Measurements from ENCODE around the gene VWA2.

VWA2 gene

GRCh38 chr10:114274616-114275453 is 35.8 kb downstream of the VWA2 start:
- DNase-seq (ENCODE audit: low read depth) = no peak
- no peak for TF ChIP-seq CTCF (IDR thresholded peaks at IDR 0.05; ENCODE audit: low read length, missing control alignments)
- H3K4me3 ChIP-seq (replicated peaks; ENCODE audit: low read depth, low read length) = no peak overlapping the region

- TF ChIP-seq CTCF (IDR thresholded peaks at IDR 0.05; ENCODE audit: low read length, missing control alignments) = no peak
- DNase-seq (ENCODE audit: low read depth) = no peak
- no peak overlapping the region for H3K4me3 ChIP-seq (replicated peaks; ENCODE audit: low read depth, low read length)
Measured at GRCh38 chr10:114276066-114276465, 37.0 kb downstream of the VWA2 start.

GRCh38 chr10:114276671-114277070 is 37.6 kb downstream of the VWA2 start:
- no peak overlapping the region for H3K4me3 ChIP-seq (replicated peaks; ENCODE audit: low read depth, low read length)
- TF ChIP-seq CTCF (IDR thresholded peaks at IDR 0.05; ENCODE audit: low read length, missing control alignments) = no peak
- no peak for DNase-seq (ENCODE audit: low read depth)

- TF ChIP-seq CTCF (IDR thresholded peaks at IDR 0.05; ENCODE audit: low read length, missing control alignments) = no peak
- no peak for DNase-seq (ENCODE audit: low read depth)
- no peak overlapping the region for H3K4me3 ChIP-seq (replicated peaks; ENCODE audit: low read depth, low read length)
Measured at GRCh38 chr10:114278140-114278883, 39.3 kb downstream of the VWA2 start.

GRCh38 chr10:114278884-114279191 is 39.8 kb downstream of the VWA2 start:
- no peak overlapping the region for H3K4me3 ChIP-seq (replicated peaks; ENCODE audit: low read depth, low read length)
- DNase-seq (ENCODE audit: low read depth) = no peak

GRCh38 chr10:114279289-114279688 is 40.2 kb downstream of the VWA2 start:
- no peak for TF ChIP-seq CTCF (IDR thresholded peaks at IDR 0.05; ENCODE audit: low read length, missing control alignments)
- DNase-seq (ENCODE audit: low read depth) = no peak
- H3K4me3 ChIP-seq (replicated peaks; ENCODE audit: low read depth, low read length) = no peak overlapping the region

More at GRCh38 chr10:114278884-114279191, 39.8 kb downstream of the VWA2 start:
- no peak for TF ChIP-seq CTCF (IDR thresholded peaks at IDR 0.05; ENCODE audit: low read length, missing control alignments)
